ENCODE data around the gene LY86. TPM values are rescaled to one million over a fixed set of nuclear protein-coding genes. Genes with fewer than 3 reads are reported as not detected.

Gene LY86
- total RNA-seq, 2 donors from 2014 or later, result 0.82 to 5.2 TPM

GRCh38 chr6:6639572-6639971 is 51.1 kb downstream of the LY86 start:
- Histone ChIP-seq H3K4me3 (no peak overlapping the region), H3K27ac (no peak overlapping the region), H3K36me3 (no peaks in the 10 kb centered on the region), H3K9me3 (no peaks in the 10 kb centered on the region), H3K27me3 (no peaks in the 10 kb centered on the region), H3K4me1 (no peaks in the 10 kb centered on the region)
- no peak for DNase-seq (ENCODE audit: low spot score)
- TF ChIP-seq CTCF (IDR thresholded peaks at IDR 0.05), result no peak

- H3K4me3 ChIP-seq, result no peak overlapping the region
- no peak for DNase-seq (ENCODE audit: low spot score)
- no peaks in the 10 kb centered on the region for H3K27me3 ChIP-seq
- no peaks in the 10 kb centered on the region for H3K4me1 ChIP-seq
- no peaks in the 10 kb centered on the region for H3K36me3 ChIP-seq
- no peak overlapping the region for H3K27ac ChIP-seq
- H3K9me3 ChIP-seq, result no peaks in the 10 kb centered on the region
- no peak for TF ChIP-seq CTCF (IDR thresholded peaks at IDR 0.05)
Measured at GRCh38 chr6:6640926-6641325, 52.4 kb downstream of the LY86 start.

GRCh38 chr6:6643398-6643797 is 54.9 kb downstream of the LY86 start:
- no peak overlapping the region for H3K27ac ChIP-seq
- no peaks in the 10 kb centered on the region for H3K4me1 ChIP-seq
- no peak overlapping the region for H3K4me3 ChIP-seq
- no peaks in the 10 kb centered on the region for H3K27me3 ChIP-seq
- peaks cover 0 to 8% of the 10 kb centered on the region in 2 donors for H3K9me3 ChIP-seq
- no peak for DNase-seq (ENCODE audit: low spot score)
- TF ChIP-seq CTCF (IDR thresholded peaks at IDR 0.05), result no peak
- no peaks in the 10 kb centered on the region for H3K36me3 ChIP-seq

GRCh38 chr6:6645261-6645917 is 56.9 kb downstream of the LY86 start:
- Histone ChIP-seq H3K27ac (no peak overlapping the region), H3K4me1 (no peaks in the 10 kb centered on the region), H3K4me3 (no peak overlapping the region), H3K27me3 (no peaks in the 10 kb centered on the region), H3K36me3 (no peaks in the 10 kb centered on the region), H3K9me3 (peaks cover 0 to 8% of the 10 kb centered on the region in 2 donors)
- TF ChIP-seq CTCF (IDR thresholded peaks at IDR 0.05), result no peak
- no peak for DNase-seq (ENCODE audit: low spot score)

GRCh38 chr6:6646384-6646783 is 57.9 kb downstream of the LY86 start:
- peaks cover 0 to 8% of the 10 kb centered on the region in 2 donors for H3K9me3 ChIP-seq
- no peaks in the 10 kb centered on the region for H3K27me3 ChIP-seq
- H3K36me3 ChIP-seq, result no peaks in the 10 kb centered on the region
- H3K4me3 ChIP-seq, result no peak overlapping the region
- no peak overlapping the region for H3K27ac ChIP-seq
- no peak for TF ChIP-seq CTCF (IDR thresholded peaks at IDR 0.05)
- no peak for DNase-seq (ENCODE audit: low spot score)
- H3K4me1 ChIP-seq, result no peaks in the 10 kb centered on the region

- no peak overlapping the region for H3K27ac ChIP-seq
- DNase-seq (ENCODE audit: low spot score), result no peak
- no peaks in the 10 kb centered on the region for H3K27me3 ChIP-seq
- no peak for TF ChIP-seq CTCF (IDR thresholded peaks at IDR 0.05)
- H3K4me3 ChIP-seq, result no peak overlapping the region
- H3K9me3 ChIP-seq, result peaks cover 0 to 8% of the 10 kb centered on the region in 2 donors
- no peaks in the 10 kb centered on the region for H3K4me1 ChIP-seq
- H3K36me3 ChIP-seq, result no peaks in the 10 kb centered on the region
Measured at GRCh38 chr6:6646859-6647258, 58.3 kb downstream of the LY86 start.

Measured in right atrium auricular region (tissue), 2 donors.